ENCODE data around the gene RB1. TPM values are rescaled to one million over a fixed set of nuclear protein-coding genes. Genes with fewer than 3 reads are reported as not detected.

RB1 gene
- total and polyA plus RNA-seq, 2 experiments from 2014 or later: 19.5 to 22.3 TPM

DNA sequence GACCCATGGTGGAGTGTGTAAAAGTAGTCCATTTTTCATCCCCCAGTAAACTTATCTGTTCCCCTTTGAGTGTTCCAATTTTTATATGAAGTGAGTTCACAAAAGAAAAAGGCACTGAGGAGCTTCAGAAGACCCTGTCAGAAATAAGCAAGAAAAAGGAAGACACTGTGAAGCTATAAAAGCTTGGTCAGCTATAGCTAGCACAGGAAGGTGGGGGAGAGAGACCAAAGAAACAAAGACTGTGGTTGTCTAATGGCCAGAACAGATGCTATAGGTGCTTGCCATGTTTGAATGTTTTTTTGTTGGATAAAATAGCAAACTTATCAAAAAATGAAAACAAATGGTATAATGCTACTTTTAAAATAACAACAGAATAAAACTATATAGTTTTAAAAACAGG lies 182.8 kb downstream of the RB1 start:
- no peaks in the 10 kb centered on the region for H3K9me2 ChIP-seq (ENCODE audit: insufficient read depth)
- Mint-ChIP-seq H3K9me3 (0 out of 3 replicates have a peak, but pooled peaks cover 3% of the 10 kb centered on the region), H3K36me3 (ENCODE audit: low read depth) (peaks cover 21% of the 10 kb centered on the region), H3K27ac (no peak overlapping the region), H3K4me1 (peaks cover 2% of the 10 kb centered on the region; the same call in 2 of the 3 replicates), H3K4me3 (no peak overlapping the region), H3K27me3 (ENCODE audit: insufficient read depth, low read depth, poor library complexity) (peaks cover 3% of the 10 kb centered on the region)
- no peak overlapping the region for H3K27ac ChIP-seq (ENCODE audit: low read depth)
- H3K4me2 ChIP-seq: no peak overlapping the region
- H3F3A ChIP-seq (replicated peaks; ENCODE audit: low read depth): no peaks in the 10 kb centered on the region
- no peak overlapping the region for H3K4me3 ChIP-seq
- no peak for ATAC-seq
- 0 out of 2 replicates have a peak, but pooled peaks cover 6% of the 10 kb centered on the region for H4K20me1 ChIP-seq (replicated peaks; ENCODE audit: insufficient read depth)
- no peak overlapping the region for H2AFZ ChIP-seq
- no peaks in the 10 kb centered on the region for H3K36me3 ChIP-seq (ENCODE audit: insufficient read depth)
- no peak for DNase-seq (ENCODE audit: low spot score)
- TF ChIP-seq JUNB (IDR thresholded peaks at IDR 0.05; ENCODE audit: unreplicated experiment): no peak
- TF ChIP-seq ZNF462 (CRISPR knock-in tag; IDR thresholded peaks at IDR 0.05): no peak
- TF ChIP-seq POLR2AphosphoS5 (IDR thresholded peaks at IDR 0.05; ENCODE audit: low read depth): no peak
- no peak for TF ChIP-seq ZNF331 (CRISPR knock-in tag; IDR thresholded peaks at IDR 0.05; ENCODE audit: low read depth)
- TF ChIP-seq, protein P1, sequence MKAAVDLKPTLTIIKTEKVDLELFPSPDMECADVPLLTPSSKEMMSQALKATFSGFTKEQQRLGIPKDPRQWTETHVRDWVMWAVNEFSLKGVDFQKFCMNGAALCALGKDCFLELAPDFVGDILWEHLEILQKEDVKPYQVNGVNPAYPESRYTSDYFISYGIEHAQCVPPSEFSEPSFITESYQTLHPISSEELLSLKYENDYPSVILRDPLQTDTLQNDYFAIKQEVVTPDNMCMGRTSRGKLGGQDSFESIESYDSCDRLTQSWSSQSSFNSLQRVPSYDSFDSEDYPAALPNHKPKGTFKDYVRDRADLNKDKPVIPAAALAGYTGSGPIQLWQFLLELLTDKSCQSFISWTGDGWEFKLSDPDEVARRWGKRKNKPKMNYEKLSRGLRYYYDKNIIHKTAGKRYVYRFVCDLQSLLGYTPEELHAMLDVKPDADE (IDR thresholded peaks at IDR 0.05): no peak
- no peak for TF ChIP-seq CTCF (conservative IDR thresholded peaks at IDR 0.05; ENCODE audit: low read depth in 2 of 2)
- TF ChIP-seq REST (IDR thresholded peaks at IDR 0.05; ENCODE audit: unreplicated experiment): no peak
- no peak for TF ChIP-seq NANOG (IDR thresholded peaks at IDR 0.05; ENCODE audit: borderline replicate concordance)
- no peak for TF ChIP-seq EZH2 (IDR thresholded peaks at IDR 0.05; ENCODE audit: low read depth, unreplicated experiment)
- TF ChIP-seq EZH2phosphoT487 (IDR thresholded peaks at IDR 0.05; ENCODE audit: unreplicated experiment): no peak
- no peak for TF ChIP-seq ZNF114 (CRISPR knock-in tag; IDR thresholded peaks at IDR 0.05)
- TF ChIP-seq CREB1 (CRISPR knock-in tag; IDR thresholded peaks at IDR 0.05; ENCODE audit: low read depth): no peak
- no peak for TF ChIP-seq STAT1 (IDR thresholded peaks at IDR 0.05; ENCODE audit: unreplicated experiment)
- H3K79me2 ChIP-seq (replicated peaks; ENCODE audit: insufficient read depth): no peaks in the 10 kb centered on the region
- H3K27me3 ChIP-seq (ENCODE audit: insufficient read depth): no peaks in the 10 kb centered on the region
- no peaks in the 10 kb centered on the region for H3K4me1 ChIP-seq (ENCODE audit: insufficient read depth)

All from GM23338 (cell line).